MM.1S (cell line): ENCODE measurements around the gene OSBPL2.

Experiments used
- CTCF ChIP-seq: fragments of 300-600 bp; sonication (generic); IDR thresholded peaks from 2 replicates; pipeline ENCODE4 v1.5.1; 2016; ENCODE audit warnings: antibody characterized with exemption, low read length, mixed read lengths
- EZH2phosphoT487 ChIP-seq: fragments of 300-600 bp; sonication (generic); IDR thresholded peaks from 2 replicates; pipeline ENCODE4 v1.6.1; 2018; ENCODE audit warnings: antibody characterized with exemption, low read length

- TF ChIP-seq EZH2phosphoT487: no peak
- no peak for TF ChIP-seq CTCF
Observed at GRCh38 chr20:62259294-62259565, 20.9 kb downstream of the OSBPL2 start.
